Measurements from ENCODE around the gene DLX6. TPM values are rescaled to one million over a fixed set of nuclear protein-coding genes. Genes with fewer than 3 reads are reported as not detected.

DLX6 gene
- total RNA-seq, 1 experiment from 2014 or later: 1.3 TPM

GRCh38 chr7:97024209-97025129 is 19.1 kb downstream of the DLX6 start, which contains the start of gene DLX5:
Gene DLX5, minus strand, starts transcription at chr7:97024831. Its CDS starts 208 bp downstream, at chr7:97024623.
- H3K27me3 ChIP-seq (ENCODE audit: control insufficient read depth, insufficient read depth, low read length): no peaks in the 10 kb centered on the region; the same call in none of the 2 replicates
- CTCF ChIA-PET: no interaction called here
- no peaks in the 10 kb centered on the region for H3K4me1 ChIP-seq (ENCODE audit: control insufficient read depth, insufficient read depth, low read length)
- no TSS peak for BruUV-seq (replicated peaks)
- no peaks in the 10 kb centered on the region for H3K36me3 ChIP-seq (ENCODE audit: control insufficient read depth, insufficient read depth, low read length)
- H3K4me3 ChIP-seq (ENCODE audit: low read depth in 2 of 2, low read length in 2 of 2): peak within 1 kb of the TSS; percentile 37 to 42
- intact Hi-C loops (cut with micrococcal nuclease; ENCODE audit: unreplicated experiment) (loop anchor here (10.0 kb wide), 1 partner anchor 320 kb away; the partner anchor contains the start of gene SEM1), in situ Hi-C loops (cut with HindIII; ENCODE audit: low pct_unique_long_range_greater_than_20kb, low sequenced_read_pairs) (no loop called here)
- H3K27ac ChIP-seq (ENCODE audit: low read length): no peak within 1 kb of the TSS
- H3K9me3 ChIP-seq (ENCODE audit: control insufficient read depth, insufficient read depth, low read depth, low read length): no peaks in the 10 kb centered on the region
- ATAC-seq (peak; percentile 69), DNase-seq (ENCODE audit: low read depth, low spot score) (no peak)
- TF ChIP-seq TCF7L2 (IDR thresholded peaks at IDR 0.05; ENCODE audit: low read depth, low read length): no peak
- TF ChIP-seq POLR2AphosphoS5 (IDR thresholded peaks at IDR 0.05; ENCODE audit: low read depth, low read length): no peak
- no peak for TF ChIP-seq REST (IDR thresholded peaks at IDR 0.05; ENCODE audit: insufficient read depth in 1 of 2, low read depth in 2 of 2, low read length in 1 of 2)
- TF ChIP-seq CTCF (IDR thresholded peaks at IDR 0.05): no peak
- TF ChIP-seq SIN3A (IDR thresholded peaks at IDR 0.05; ENCODE audit: borderline replicate concordance, insufficient read depth, low read depth, low read length): no peak
- POLR2A ChIA-PET: no interaction called here

- no TSS peak for BruUV-seq (replicated peaks)
- in situ Hi-C loops (cut with HindIII; ENCODE audit: low pct_unique_long_range_greater_than_20kb, low sequenced_read_pairs) (no loop called here), intact Hi-C loops (cut with micrococcal nuclease; ENCODE audit: unreplicated experiment) (loop anchor here (10.0 kb wide), 1 partner anchor 320 kb away; the partner anchor contains the start of gene SEM1)
- POLR2A ChIA-PET: no interaction called here
- CTCF ChIA-PET: no interaction called here
- ATAC-seq (no peak), DNase-seq (ENCODE audit: low read depth, low spot score) (no peak)
- Histone ChIP-seq H3K27me3 (ENCODE audit: control insufficient read depth, insufficient read depth, low read length) (no peaks in the 10 kb centered on the region; the same call in none of the 2 replicates), H3K36me3 (ENCODE audit: control insufficient read depth, insufficient read depth, low read length) (no peaks in the 10 kb centered on the region), H3K4me1 (ENCODE audit: control insufficient read depth, insufficient read depth, low read length) (no peaks in the 10 kb centered on the region), H3K27ac (ENCODE audit: low read length) (no peak overlapping the region), H3K4me3 (ENCODE audit: low read depth in 2 of 2, low read length in 2 of 2) (no peak overlapping the region; a peak in 1 of 4 replicates), H3K9me3 (ENCODE audit: control insufficient read depth, insufficient read depth, low read depth, low read length) (no peaks in the 10 kb centered on the region)
- no peak for TF ChIP-seq TCF7L2 (IDR thresholded peaks at IDR 0.05; ENCODE audit: low read depth, low read length)
- no peak for TF ChIP-seq CTCF (IDR thresholded peaks at IDR 0.05)
- TF ChIP-seq REST (IDR thresholded peaks at IDR 0.05; ENCODE audit: insufficient read depth in 1 of 2, low read depth in 2 of 2, low read length in 1 of 2): no peak
- TF ChIP-seq SIN3A (IDR thresholded peaks at IDR 0.05; ENCODE audit: borderline replicate concordance, insufficient read depth, low read depth, low read length): no peak
- TF ChIP-seq POLR2AphosphoS5 (IDR thresholded peaks at IDR 0.05; ENCODE audit: low read depth, low read length): no peak
Observed at GRCh38 chr7:97025130-97025499, 19.8 kb downstream of the DLX6 start.
